ENCODE results near the gene SEMA4D.

GRCh38 chr9:89543111-89543510, 45.2 kb upstream of the SEMA4D start:
- TF ChIP-seq CTCF (IDR thresholded peaks at IDR 0.05) (no peak), POLR2A (IDR thresholded peaks at IDR 0.05; ENCODE audit: low read depth) (no peak), POLR2AphosphoS5 (IDR thresholded peaks at IDR 0.05) (no peak)
